Neural progenitor cell (in vitro differentiated cells): Measurements from ENCODE around the gene EXOC4. TPM values are rescaled to one million over a fixed set of nuclear protein-coding genes. Genes with fewer than 3 reads are reported as not detected.

Source experiments
- DNase-seq: peaks from one replicate; pipeline ENCODE4 v3.0.0-alpha.2; 2016; ENCODE audit warnings: low spot score
- H2AFZ ChIP-seq: fragments of 200-600 bp; sonication (generic); replicated peaks from 2 replicates; pipeline ENCODE4 v1.6.1; 2016; ENCODE audit warnings: antibody characterized with exemption
- H3F3A ChIP-seq: fragments of 200-600 bp; sonication (generic); 2 replicates; pipeline ENCODE4 v1.6.1; 2016; ENCODE audit warnings: antibody characterized with exemption, low read depth
- H3K27ac ChIP-seq: fragments of 200-600 bp; sonication (generic); 2 replicates; pipeline ENCODE4 v1.5.1; 2016; ENCODE audit warnings: mild to moderate bottlenecking
- H3K27me3 ChIP-seq: fragments of 200-600 bp; sonication (generic); 2 replicates; pipeline ENCODE4 v1.6.1; 2016; ENCODE audit warnings: mild to moderate bottlenecking, moderate library complexity
- H3K36me3 ChIP-seq: fragments of 200-600 bp; sonication (generic); 2 replicates; pipeline ENCODE4 v1.5.1; 2016
- H3K4me1 ChIP-seq: fragments of 200-600 bp; sonication (generic); 2 replicates; pipeline ENCODE4 v1.6.1; 2016; ENCODE audit warnings: mixed run types
- H3K4me2 ChIP-seq: fragments of 200-600 bp; sonication (generic); 2 replicates; pipeline ENCODE4 v1.6.1; 2016
- H3K4me3 ChIP-seq: fragments of 200-600 bp; sonication (generic); 2 replicates; pipeline ENCODE4 v1.5.1; 2016
- H3K79me2 ChIP-seq: fragments of 200-600 bp; sonication (generic); 2 replicates; pipeline ENCODE4 v1.6.1; 2016; ENCODE audit warnings: low read depth
- H3K9ac ChIP-seq: fragments of 200-600 bp; sonication (generic); 2 replicates; pipeline ENCODE4 v1.6.1; 2016
- H3K9me3 ChIP-seq: fragments of 200-600 bp; sonication (generic); 2 replicates; pipeline ENCODE4 v1.5.1; 2016; ENCODE audit warnings: low read depth
- H4K20me1 ChIP-seq: fragments of 200-600 bp; sonication (generic); 2 replicates; pipeline ENCODE4 v1.6.1; 2016; ENCODE audit warnings: low read depth
- H3K27ac Mint-ChIP-seq: 3 replicates; pipeline ENCODE4 v1.8.0; 2021; ENCODE audit warnings: mixed read lengths
- H3K27me3 Mint-ChIP-seq: 2 replicates; pipeline ENCODE4 v1.8.0; 2022; ENCODE audit warnings: low read depth, mild to moderate bottlenecking, inconsistent platforms, moderate library complexity, mixed read lengths; ENCODE audit not compliant: insufficient read depth
- H3K36me3 Mint-ChIP-seq: 3 replicates; pipeline ENCODE4 v1.8.0; 2021; ENCODE audit warnings: mixed read lengths
- H3K4me1 Mint-ChIP-seq: 3 replicates; pipeline ENCODE4 v1.8.0; 2021; ENCODE audit warnings: mixed read lengths
- H3K4me3 Mint-ChIP-seq: 3 replicates; pipeline ENCODE4 v1.8.0; 2021; ENCODE audit warnings: mild to moderate bottlenecking, moderate library complexity, mixed read lengths
- H3K9me3 Mint-ChIP-seq: 3 replicates; pipeline ENCODE4 v1.8.0; 2020; ENCODE audit warnings: mixed read lengths
- CTCF ChIP-seq: fragments of 200-600 bp; sonication (generic); IDR thresholded peaks from 2 replicates; pipeline ENCODE4 v1.5.1; 2017; ENCODE audit warnings: antibody characterized with exemption, mild to moderate bottlenecking
- EZH2 ChIP-seq: fragments of 200-600 bp; sonication (generic); IDR thresholded peaks from 2 replicates; pipeline ENCODE4 v1.6.1; 2017; ENCODE audit warnings: antibody characterized with exemption, mild to moderate bottlenecking, moderate library complexity
- EZH2phosphoT487 ChIP-seq: fragments of 200-600 bp; sonication (generic); IDR thresholded peaks from 2 replicates; pipeline ENCODE4 v1.6.1; 2017; ENCODE audit warnings: antibody characterized with exemption
- total RNA-seq: library from RNA; depleted of rRNA; stranded (reverse); fragments of >200 nt; gene quantifications from 2 replicates; pipeline ENCODE4 v1.2.3, GENCODE V29; 2015; ENCODE audit warnings: low replicate concordance

Gene EXOC4
- total RNA-seq, 1 donor from 2014 or later: 129 TPM

- DNase-seq: no peak
- no peaks in the 10 kb centered on the region for H3K79me2 ChIP-seq
- Mint-ChIP-seq H3K27ac (no peak overlapping the region), H3K9me3 (no peaks in the 10 kb centered on the region), H3K36me3 (peaks cover 1% of the 10 kb centered on the region), H3K27me3 (no peaks in the 10 kb centered on the region), H3K4me1 (no peaks in the 10 kb centered on the region), H3K4me3 (no peak overlapping the region)
- no peaks in the 10 kb centered on the region for H3K27me3 ChIP-seq
- no peak overlapping the region for H3K4me2 ChIP-seq
- H3F3A ChIP-seq: no peaks in the 10 kb centered on the region
- H3K9me3 ChIP-seq: no peaks in the 10 kb centered on the region
- H3K36me3 ChIP-seq: no peaks in the 10 kb centered on the region
- no peak overlapping the region for H2AFZ ChIP-seq
- TF ChIP-seq CTCF: no peak
- TF ChIP-seq EZH2phosphoT487: no peak
- TF ChIP-seq EZH2: no peak
- H3K27ac ChIP-seq: no peak overlapping the region
- peaks cover 2% of the 10 kb centered on the region for H3K4me1 ChIP-seq
- H3K9ac ChIP-seq: no peak overlapping the region
- no peak overlapping the region for H3K4me3 ChIP-seq
- H4K20me1 ChIP-seq: no peaks in the 10 kb centered on the region
Observed at GRCh38 chr7:134022286-134022911, 769.5 kb downstream of the EXOC4 start.

- H3K4me1 Mint-ChIP-seq: no peaks in the 10 kb centered on the region
- no peaks in the 10 kb centered on the region for H3K9me3 Mint-ChIP-seq
- Histone ChIP-seq H3K4me1 (peaks cover 2% of the 10 kb centered on the region), H3K9ac (no peak overlapping the region), H3K4me3 (no peak overlapping the region), H4K20me1 (no peaks in the 10 kb centered on the region), H3K27me3 (no peaks in the 10 kb centered on the region), H2AFZ (no peak overlapping the region), H3K9me3 (no peaks in the 10 kb centered on the region), H3K79me2 (no peaks in the 10 kb centered on the region), H3K4me2 (no peak overlapping the region), H3K27ac (no peak overlapping the region), H3F3A (peaks cover 4% of the 10 kb centered on the region), H3K36me3 (no peaks in the 10 kb centered on the region)
- TF ChIP-seq CTCF (no peak), EZH2 (no peak), EZH2phosphoT487 (no peak)
- H3K27ac Mint-ChIP-seq: no peak overlapping the region
- no peak overlapping the region for H3K4me3 Mint-ChIP-seq
- peaks cover 1% of the 10 kb centered on the region for H3K36me3 Mint-ChIP-seq
- DNase-seq: no peak
- H3K27me3 Mint-ChIP-seq: no peaks in the 10 kb centered on the region
Observed at GRCh38 chr7:134024739-134025138, 771.9 kb downstream of the EXOC4 start.

DNA sequence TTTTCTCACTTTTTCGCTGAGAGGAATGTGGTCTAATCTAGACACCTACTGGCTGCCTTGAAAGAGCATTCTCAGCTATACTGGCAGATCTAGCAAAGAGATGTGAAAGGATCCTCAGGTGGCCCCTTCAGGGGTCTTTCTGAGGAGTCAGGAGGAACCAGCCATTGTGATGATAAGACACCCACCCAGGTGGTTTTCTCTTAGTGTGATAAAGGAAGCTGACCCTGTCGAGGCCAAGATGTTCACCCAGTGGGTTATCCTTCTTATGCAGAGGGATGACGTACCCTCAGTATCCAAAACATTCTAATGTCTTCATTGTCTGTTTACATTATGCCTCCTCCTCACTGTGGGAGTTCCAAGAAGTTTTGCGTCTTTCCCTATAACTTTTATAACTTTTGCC lies 776.0 kb downstream of the EXOC4 start:
- Histone ChIP-seq H3K27ac (no peak overlapping the region), H3K4me1 (no peaks in the 10 kb centered on the region), H3F3A (peaks cover 4% of the 10 kb centered on the region), H3K36me3 (no peaks in the 10 kb centered on the region), H2AFZ (no peak overlapping the region), H4K20me1 (no peaks in the 10 kb centered on the region), H3K9ac (no peak overlapping the region), H3K4me2 (no peak overlapping the region), H3K27me3 (no peaks in the 10 kb centered on the region), H3K79me2 (no peaks in the 10 kb centered on the region), H3K4me3 (no peak overlapping the region), H3K9me3 (no peaks in the 10 kb centered on the region)
- Mint-ChIP-seq H3K9me3 (no peaks in the 10 kb centered on the region), H3K4me3 (no peak overlapping the region), H3K27ac (no peak overlapping the region), H3K4me1 (no peaks in the 10 kb centered on the region), H3K36me3 (peaks cover 1% of the 10 kb centered on the region), H3K27me3 (no peaks in the 10 kb centered on the region)
- DNase-seq: no peak
- no peak for TF ChIP-seq EZH2phosphoT487
- no peak for TF ChIP-seq CTCF
- no peak for TF ChIP-seq EZH2
